Kidney (tissue), 14 donors: Measurements from ENCODE around the gene MRAP2. TPM values are rescaled to one million over a fixed set of nuclear protein-coding genes. Genes with fewer than 3 reads are reported as not detected.

ENCODE experiments used
- DNase-seq, 5 donors: peaks; one replicate each; pipeline ENCODE4 v3.0.0-alpha.2; 2013 to 2020
- FAIRE-seq: peaks from 2 replicates; lab custom pipeline; 2012; peaks lifted over from hg19 to GRCh38; lab: Jason Lieb, UNC
- H3K27ac ChIP-seq, 2 donors: one replicate each; pipeline ENCODE4 v1.7.0; 2013; ENCODE audit warnings: low read depth in 2 of 2, low read length in 2 of 2, inconsistent platforms in 1 of 2
- H3K27me3 ChIP-seq: one replicate; pipeline ENCODE4 v1.7.1; 2013; ENCODE audit warnings: low read length, inconsistent platforms; ENCODE audit not compliant: control insufficient read depth, insufficient read depth
- H3K36me3 ChIP-seq, 3 donors: one replicate each; pipeline versions ENCODE4 v1.7.0 to v1.7.1; 2013; ENCODE audit warnings: low read length in 3 of 3, control low read depth in 1 of 3, inconsistent platforms in 1 of 3; ENCODE audit not compliant: insufficient read depth in 3 of 3, control insufficient read depth in 2 of 3
- H3K4me1 ChIP-seq, 3 donors: one replicate each; pipeline versions ENCODE4 v1.7.0 to v1.7.1; 2013; ENCODE audit warnings: low read length in 3 of 3, inconsistent platforms in 1 of 3, low read depth in 1 of 3; ENCODE audit not compliant: control insufficient read depth in 2 of 3, insufficient read depth in 2 of 3
- H3K4me3 ChIP-seq, 3 donors: one replicate each; pipeline versions ENCODE4 v1.7.0 to v1.8.1; 2013; ENCODE audit warnings: low read length in 3 of 3, control low read depth in 1 of 3, inconsistent platforms in 1 of 3
- H3K9ac ChIP-seq, 3 donors: one replicate each; pipeline versions ENCODE4 v1.7.0 to v1.7.1; 2013; ENCODE audit warnings: low read length in 3 of 3, control low read depth in 1 of 3, inconsistent platforms in 1 of 3
- H3K9me3 ChIP-seq, 3 donors: one replicate each; pipeline versions ENCODE4 v1.7.0 to v1.7.1; 2013; ENCODE audit warnings: low read length in 3 of 3, control low read depth in 1 of 3, inconsistent platforms in 1 of 3; ENCODE audit not compliant: control insufficient read depth in 2 of 3, insufficient read depth in 1 of 3
- intact Hi-C: fragments of 100-400 bp; cut with DNase I; formaldehyde crosslinking; loops from one replicate; pipeline ENCODE4 v1.11.1; 2022
- polyA plus RNA-seq: library from polyadenylated mRNA; stranded (reverse); fragments of 350-450 nt; fragmentation: Illumina TruSeq; extraction: RNeasy Lipid Tissue Mini Kit (QIAGEN cat#74804); gene quantifications from one replicate; pipeline ENCODE4 v1.2.3, GENCODE V29; 2014; ENCODE audit warnings: low read depth, low replicate concordance; ENCODE audit not compliant: insufficient read depth
- total RNA-seq: library from RNA; stranded (reverse); fragmentation: NEBNext Ultra II Directional; extraction: Animal tissue kit (Norgen Biotek cat#: 25700); gene quantifications from one replicate; pipeline ENCODE4 v1.2.1, GENCODE V29; 2021
- TF ChIP-seq, protein P1 (sequence below): IDR thresholded peaks from 3 replicates; pipeline ENCODE4 v1.5.1; 2012; ENCODE audit warnings: mild to moderate bottlenecking, moderate library complexity, borderline replicate concordance; ENCODE audit not compliant: insufficient read depth; ENCODE audit errors: extremely low read depth
- donor health status: control.
- donor health status: control.
- donor health status: control.
- donor health status: control.
- donor health status: control.
- donor health status: DM: yes; HTN: yes; CAD: no.
- donor health status: Normal renal cell carcinoma (clear cell type).

Gene MRAP2
- total and polyA plus RNA-seq, 2 donors from 2014 or later, result 4.2 to 5.0 TPM

DNA sequence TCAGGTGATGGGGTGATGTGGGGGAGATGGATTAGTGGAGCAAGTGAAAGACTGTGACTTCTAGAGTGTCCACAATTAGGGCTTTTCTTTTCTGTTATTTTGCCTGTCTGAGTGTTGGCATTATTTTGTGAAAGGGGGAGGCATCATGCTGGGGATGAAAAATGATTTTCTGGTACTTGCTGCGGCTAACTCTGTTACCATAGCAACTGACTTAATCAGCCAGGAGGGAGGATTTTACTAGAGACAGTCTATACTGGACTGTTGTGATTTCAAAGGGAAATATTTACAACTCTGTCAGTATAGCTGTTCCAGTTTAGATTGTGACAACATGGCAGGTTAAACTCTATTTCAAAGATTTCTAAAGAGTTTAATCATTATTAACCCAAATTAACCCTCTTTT is 30.4 kb upstream of the MRAP2 start:
- FAIRE-seq (no peak), DNase-seq (no peak)
- Histone ChIP-seq H3K9ac (no peak overlapping the region), H3K4me3 (no peak overlapping the region), H3K9me3 (no peaks in the 10 kb centered on the region), H3K36me3 (no peaks in the 10 kb centered on the region), H3K4me1 (no peaks in the 10 kb centered on the region), H3K27me3 (no peaks in the 10 kb centered on the region), H3K27ac (no peak overlapping the region)
- intact Hi-C loops, result no loop called here
- TF ChIP-seq, protein P1, sequence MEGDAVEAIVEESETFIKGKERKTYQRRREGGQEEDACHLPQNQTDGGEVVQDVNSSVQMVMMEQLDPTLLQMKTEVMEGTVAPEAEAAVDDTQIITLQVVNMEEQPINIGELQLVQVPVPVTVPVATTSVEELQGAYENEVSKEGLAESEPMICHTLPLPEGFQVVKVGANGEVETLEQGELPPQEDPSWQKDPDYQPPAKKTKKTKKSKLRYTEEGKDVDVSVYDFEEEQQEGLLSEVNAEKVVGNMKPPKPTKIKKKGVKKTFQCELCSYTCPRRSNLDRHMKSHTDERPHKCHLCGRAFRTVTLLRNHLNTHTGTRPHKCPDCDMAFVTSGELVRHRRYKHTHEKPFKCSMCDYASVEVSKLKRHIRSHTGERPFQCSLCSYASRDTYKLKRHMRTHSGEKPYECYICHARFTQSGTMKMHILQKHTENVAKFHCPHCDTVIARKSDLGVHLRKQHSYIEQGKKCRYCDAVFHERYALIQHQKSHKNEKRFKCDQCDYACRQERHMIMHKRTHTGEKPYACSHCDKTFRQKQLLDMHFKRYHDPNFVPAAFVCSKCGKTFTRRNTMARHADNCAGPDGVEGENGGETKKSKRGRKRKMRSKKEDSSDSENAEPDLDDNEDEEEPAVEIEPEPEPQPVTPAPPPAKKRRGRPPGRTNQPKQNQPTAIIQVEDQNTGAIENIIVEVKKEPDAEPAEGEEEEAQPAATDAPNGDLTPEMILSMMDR, result no peak

DNA sequence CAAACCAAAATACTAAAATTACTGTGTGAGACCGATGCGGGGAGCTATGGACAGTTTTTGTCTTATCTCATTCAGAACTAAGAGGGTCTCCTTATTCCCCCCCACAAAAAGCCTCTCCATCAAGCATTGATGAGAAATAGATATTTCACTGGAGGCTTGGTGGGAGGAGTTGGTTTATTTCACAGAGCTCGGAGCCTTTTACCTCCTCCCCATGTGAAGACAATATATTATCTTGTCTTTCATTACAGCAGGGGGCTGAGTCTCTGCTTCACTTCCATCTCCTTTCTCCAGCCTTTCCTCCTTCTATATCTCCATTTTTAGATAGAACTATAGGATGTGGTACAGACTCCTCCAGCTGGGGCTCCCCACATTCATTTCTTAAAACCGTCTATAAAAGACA is 29.9 kb upstream of the MRAP2 start:
- TF ChIP-seq, protein P1, result no peak
- H3K27me3 ChIP-seq, result no peaks in the 10 kb centered on the region
- DNase-seq (no peak), FAIRE-seq (no peak)
- H3K9ac ChIP-seq, result no peak overlapping the region
- H3K9me3 ChIP-seq, result no peaks in the 10 kb centered on the region
- intact Hi-C loops, result no loop called here
- no peak overlapping the region for H3K27ac ChIP-seq
- no peaks in the 10 kb centered on the region for H3K4me1 ChIP-seq
- no peak overlapping the region for H3K4me3 ChIP-seq
- H3K36me3 ChIP-seq, result no peaks in the 10 kb centered on the region

DNA sequence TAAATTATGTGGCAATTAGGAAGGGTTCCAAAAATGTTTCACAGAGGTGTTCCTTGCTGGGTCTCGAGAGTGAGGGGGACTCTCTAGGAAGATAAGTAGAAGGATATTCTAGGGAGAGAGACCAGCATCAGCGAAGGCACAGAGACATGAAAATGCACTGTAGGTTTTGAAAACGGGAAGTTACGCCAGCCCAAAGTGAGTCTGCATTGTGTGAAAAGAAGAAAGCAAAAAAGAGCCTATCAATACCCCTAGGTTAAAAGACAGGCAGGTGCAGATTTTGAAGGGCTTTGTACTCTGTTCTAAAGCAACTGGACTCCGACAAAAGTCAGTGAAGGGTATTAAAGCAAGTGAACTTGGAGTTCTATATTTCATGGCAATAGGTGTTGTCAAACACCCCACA is 25.7 kb upstream of the MRAP2 start:
- H3K9ac ChIP-seq, result no peak overlapping the region
- no peaks in the 10 kb centered on the region for H3K27me3 ChIP-seq
- no peaks in the 10 kb centered on the region for H3K4me1 ChIP-seq
- no peak for FAIRE-seq
- intact Hi-C loops, result no loop called here
- TF ChIP-seq, protein P1, result no peak
- no peaks in the 10 kb centered on the region for H3K9me3 ChIP-seq
- DNase-seq, result no peak
- no peaks in the 10 kb centered on the region for H3K36me3 ChIP-seq
- H3K27ac ChIP-seq, result no peak overlapping the region
- H3K4me3 ChIP-seq, result no peak overlapping the region

DNA sequence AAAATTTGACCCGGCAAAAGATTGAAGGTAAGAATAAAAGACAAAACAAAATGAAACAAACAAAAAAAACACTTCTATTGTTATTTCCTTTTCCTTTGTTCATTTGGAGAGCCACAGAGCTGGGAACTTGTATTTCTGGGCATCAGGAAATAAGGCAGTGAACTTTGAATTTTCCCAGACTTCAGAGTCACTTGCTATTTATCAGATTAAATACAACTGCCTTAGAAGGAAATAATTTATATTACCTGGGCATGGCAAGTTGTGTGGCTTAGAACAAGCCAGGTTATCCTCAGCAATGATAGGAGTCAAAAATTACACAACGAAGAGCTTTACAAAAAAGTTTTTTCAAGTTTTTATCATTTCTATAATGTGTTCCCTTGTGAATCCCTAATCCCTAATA is 20.2 kb upstream of the MRAP2 start:
- no peak overlapping the region for H3K9ac ChIP-seq
- DNase-seq (no peak), FAIRE-seq (no peak)
- no peak overlapping the region for H3K27ac ChIP-seq
- no peaks in the 10 kb centered on the region for H3K4me1 ChIP-seq
- H3K9me3 ChIP-seq, result no peaks in the 10 kb centered on the region
- H3K36me3 ChIP-seq, result no peaks in the 10 kb centered on the region
- H3K27me3 ChIP-seq, result no peaks in the 10 kb centered on the region
- H3K4me3 ChIP-seq, result no peak overlapping the region
- intact Hi-C loops, result no loop called here
- TF ChIP-seq, protein P1, result no peak
